Astrocyte (in vitro differentiated cells and primary cell): ENCODE data around the gene FOXD4.
"Not testable (repeated sequence)": the region's sequence is repeated elsewhere in the genome, so short reads cannot be mapped to it uniquely, and the experiment has no call there.

ENCODE experiments used
- CTCF ChIP-seq: IDR thresholded peaks from 2 replicates; pipeline ENCODE4 v1.5.1; 2011; ENCODE audit warnings: low read depth, mild to moderate bottlenecking, inconsistent platforms, low read length, moderate library complexity; ENCODE audit not compliant: insufficient read depth
- EZH2 ChIP-seq: IDR thresholded peaks from 2 replicates; pipeline ENCODE4 v1.6.1; 2012; ENCODE audit warnings: mild to moderate bottlenecking, low read length, inconsistent platforms; ENCODE audit not compliant: insufficient read depth

GRCh38 chr9:90851-91250 lies 27.4 kb downstream of the FOXD4 start:
- TF ChIP-seq CTCF, EZH2: not testable (repeated sequence)
